GM12878 (cell line): ENCODE data around the gene SSBP3.

Experiments used
- FOXK2 ChIP-seq: fragments of 450-650 bp; IDR thresholded peaks from 2 replicates; pipeline ENCODE4 v1.6.1; 2017; ENCODE audit warnings: mild to moderate bottlenecking, moderate library complexity
- PAX8 ChIP-seq: fragments of 450-650 bp; IDR thresholded peaks from 2 replicates; pipeline ENCODE4 v1.6.1; 2017; ENCODE audit warnings: mild to moderate bottlenecking, moderate library complexity
- POLR2A ChIP-seq: IDR thresholded peaks from 2 replicates; pipeline ENCODE4 v1.6.1; 2011; ENCODE audit warnings: low read depth, mild to moderate bottlenecking, low read length
- POLR2AphosphoS5 ChIP-seq: IDR thresholded peaks from 2 replicates; pipeline ENCODE4 v1.6.1; 2011; ENCODE audit warnings: mild to moderate bottlenecking, low read length, inconsistent platforms
- SP1 ChIP-seq: IDR thresholded peaks from one replicate; pipeline ENCODE4 v1.6.1; 2011; ENCODE audit warnings: low read depth, low read length
- SPI1 ChIP-seq: IDR thresholded peaks from 2 replicates; pipeline ENCODE4 v1.6.1; 2011; ENCODE audit warnings: low read depth, mild to moderate bottlenecking, low read length, moderate library complexity, borderline replicate concordance; ENCODE audit not compliant: insufficient read depth
- TAF1 ChIP-seq: IDR thresholded peaks from 2 replicates; pipeline ENCODE4 v1.6.1; 2011; ENCODE audit warnings: mild to moderate bottlenecking, low read depth, low read length, borderline replicate concordance
- YY1 ChIP-seq: IDR thresholded peaks from 2 replicates; pipeline ENCODE4 v1.6.1; 2011; ENCODE audit warnings: low read depth, mild to moderate bottlenecking, low read length
- ZZZ3 ChIP-seq: IDR thresholded peaks from 2 replicates; pipeline ENCODE4 v1.6.1; 2011; ENCODE audit warnings: low read depth; ENCODE audit not compliant: control insufficient read depth, insufficient read length
- TF ChIP-seq, protein P1 (sequence below): IDR thresholded peaks from 2 replicates; pipeline ENCODE4 v1.6.1; 2012; ENCODE audit warnings: low read length, inconsistent platforms
- TF ChIP-seq, protein P2 (sequence below): IDR thresholded peaks from 2 replicates; pipeline ENCODE4 v1.6.1; 2012; ENCODE audit warnings: low read depth, low read length, improper control_type of control experiment

DNA sequence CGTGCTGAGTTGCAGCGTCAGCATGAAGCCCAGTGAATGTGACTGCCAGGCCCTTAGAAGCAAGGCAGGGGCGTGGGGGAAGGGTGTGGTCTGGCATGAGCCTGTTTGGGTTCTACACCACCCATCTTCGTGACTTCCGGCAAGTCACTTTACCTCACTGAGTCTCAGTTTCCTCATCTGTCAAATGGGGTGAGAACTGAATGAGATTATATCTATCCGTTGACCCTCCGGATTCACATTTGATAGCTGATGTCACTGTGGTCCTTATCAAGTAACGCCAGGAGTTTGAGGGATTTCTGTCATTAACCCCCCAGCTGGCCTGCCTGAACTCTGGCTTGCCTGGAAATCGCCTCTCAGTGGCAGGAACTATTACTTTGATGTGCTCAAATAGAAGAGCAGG lies 190.7 kb downstream of the SSBP3 start:
- TF ChIP-seq PAX8 (no peak), ZZZ3 (no peak), SPI1 (no peak), SP1 (no peak), FOXK2 (no peak), POLR2AphosphoS5 (no peak), YY1 (no peak), POLR2A (no peak), TAF1 (no peak)
- TF ChIP-seq, protein P1, sequence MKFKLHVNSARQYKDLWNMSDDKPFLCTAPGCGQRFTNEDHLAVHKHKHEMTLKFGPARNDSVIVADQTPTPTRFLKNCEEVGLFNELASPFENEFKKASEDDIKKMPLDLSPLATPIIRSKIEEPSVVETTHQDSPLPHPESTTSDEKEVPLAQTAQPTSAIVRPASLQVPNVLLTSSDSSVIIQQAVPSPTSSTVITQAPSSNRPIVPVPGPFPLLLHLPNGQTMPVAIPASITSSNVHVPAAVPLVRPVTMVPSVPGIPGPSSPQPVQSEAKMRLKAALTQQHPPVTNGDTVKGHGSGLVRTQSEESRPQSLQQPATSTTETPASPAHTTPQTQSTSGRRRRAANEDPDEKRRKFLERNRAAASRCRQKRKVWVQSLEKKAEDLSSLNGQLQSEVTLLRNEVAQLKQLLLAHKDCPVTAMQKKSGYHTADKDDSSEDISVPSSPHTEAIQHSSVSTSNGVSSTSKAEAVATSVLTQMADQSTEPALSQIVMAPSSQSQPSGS, result no peak
- TF ChIP-seq, protein P2, sequence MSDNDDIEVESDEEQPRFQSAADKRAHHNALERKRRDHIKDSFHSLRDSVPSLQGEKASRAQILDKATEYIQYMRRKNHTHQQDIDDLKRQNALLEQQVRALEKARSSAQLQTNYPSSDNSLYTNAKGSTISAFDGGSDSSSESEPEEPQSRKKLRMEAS, result no peak
